Panc1 (cell line): ENCODE data around the gene CRISPLD2.

ENCODE experiments used
- CTCF ChIP-seq: fragments of 450-650 bp; IDR thresholded peaks from 2 replicates; pipeline ENCODE4 v1.5.1; 2017; ENCODE audit warnings: mild to moderate bottlenecking
- POLR2AphosphoS5 ChIP-seq: IDR thresholded peaks from 2 replicates; pipeline ENCODE4 v1.6.1; 2012; ENCODE audit warnings: mild to moderate bottlenecking, low read depth, low read length, moderate library complexity
- SIN3A ChIP-seq: IDR thresholded peaks from 2 replicates; pipeline ENCODE4 v1.6.1; 2012; ENCODE audit warnings: low read depth, mild to moderate bottlenecking, low read length, moderate library complexity, borderline replicate concordance; ENCODE audit not compliant: insufficient read depth
- TCF7L2 ChIP-seq: IDR thresholded peaks from 2 replicates; pipeline ENCODE4 v1.6.1; 2011; ENCODE audit warnings: mild to moderate bottlenecking, low read depth, low read length, inconsistent platforms

GRCh38 chr16:84791501-84791900 lies 28.3 kb upstream of the CRISPLD2 start:
- TF ChIP-seq CTCF = no peak
- TF ChIP-seq TCF7L2 = no peak
- TF ChIP-seq SIN3A = no peak
- TF ChIP-seq POLR2AphosphoS5 = no peak
